ENCODE results near the gene GLI1. TPM values are rescaled to one million over a fixed set of nuclear protein-coding genes. Genes with fewer than 3 reads are reported as not detected.

GLI1 gene
- total RNA-seq, 1 donor from 2014 or later, result 5.8 TPM

- H3K4me3 Mint-ChIP-seq (ENCODE audit: unreplicated experiment), result peak within 1 kb of the TSS; percentile 62
- no peaks in the 10 kb centered on the region for H3K9me3 ChIP-seq (ENCODE audit: insufficient read depth, low read depth, low read length)
- H3K4me1 ChIP-seq (ENCODE audit: insufficient read depth, low read length), result peaks cover 13% of the 10 kb centered on the region
- H3K36me3 Mint-ChIP-seq (ENCODE audit: low read depth, unreplicated experiment), result peaks cover 4% of the 10 kb centered on the region
- no peak within 1 kb of the TSS for H3K27ac Mint-ChIP-seq (ENCODE audit: unreplicated experiment)
- H3K4me1 Mint-ChIP-seq (ENCODE audit: low read depth, unreplicated experiment), result peaks cover 31% of the 10 kb centered on the region
- no peaks in the 10 kb centered on the region for H4K20me1 ChIP-seq (ENCODE audit: insufficient read depth, low read length)
- H3K36me3 ChIP-seq (ENCODE audit: insufficient read depth, low read length), result no peaks in the 10 kb centered on the region
- peaks cover 31% of the 10 kb centered on the region for H3K27me3 ChIP-seq (ENCODE audit: insufficient read depth, low read length)
- peaks cover 34% of the 10 kb centered on the region for H3K27me3 Mint-ChIP-seq (ENCODE audit: low read depth, unreplicated experiment)
- no peak within 1 kb of the TSS for H3K4me3 ChIP-seq (ENCODE audit: insufficient read depth, low read depth, low read length)
- H3K9ac ChIP-seq (ENCODE audit: low read length), result no peak within 1 kb of the TSS
- no peak for FAIRE-seq
- H3K27ac ChIP-seq (ENCODE audit: low read depth, low read length), result no peak within 1 kb of the TSS
- no peak for DNase-seq (ENCODE audit: low read depth)
- peaks cover 7% of the 10 kb centered on the region for H3K9me3 Mint-ChIP-seq (ENCODE audit: unreplicated experiment)
- TF ChIP-seq EZH2 (IDR thresholded peaks at IDR 0.05; ENCODE audit: insufficient read depth, low read length) (no peak), CTCF (IDR thresholded peaks at IDR 0.05; ENCODE audit: insufficient read depth, low read depth, low read length) (no peak)
- no peaks in the 10 kb centered on the region for H3K79me2 ChIP-seq (ENCODE audit: insufficient read depth, low read length)
- no peak within 1 kb of the TSS for H2AFZ ChIP-seq (ENCODE audit: low read depth, low read length)
- peak within 1 kb of the TSS; percentile 2 for H3K4me2 ChIP-seq (ENCODE audit: low read length)
Observed at GRCh38 chr12:57479376-57480115, 20.0 kb downstream of the GLI1 start, which contains the start of gene ARHGAP9. Gene ARHGAP9, minus strand, starts transcription at chr12:57479866. Its CDS starts 460 bp downstream, at chr12:57479406.

- Histone ChIP-seq H2AFZ (ENCODE audit: low read depth, low read length) (no peak overlapping the region), H3K4me2 (ENCODE audit: low read length) (no peak overlapping the region), H3K27ac (ENCODE audit: low read depth, low read length) (no peak overlapping the region), H4K20me1 (ENCODE audit: insufficient read depth, low read length) (no peaks in the 10 kb centered on the region), H3K79me2 (ENCODE audit: insufficient read depth, low read length) (no peaks in the 10 kb centered on the region), H3K9me3 (ENCODE audit: insufficient read depth, low read depth, low read length) (no peaks in the 10 kb centered on the region), H3K4me1 (ENCODE audit: insufficient read depth, low read length) (peaks cover 4% of the 10 kb centered on the region), H3K9ac (ENCODE audit: low read length) (no peak overlapping the region), H3K4me3 (ENCODE audit: insufficient read depth, low read depth, low read length) (no peak overlapping the region), H3K27me3 (ENCODE audit: insufficient read depth, low read length) (peaks cover 11% of the 10 kb centered on the region), H3K36me3 (ENCODE audit: insufficient read depth, low read length) (no peaks in the 10 kb centered on the region)
- Mint-ChIP-seq H3K4me3 (ENCODE audit: unreplicated experiment) (no peak overlapping the region), H3K27me3 (ENCODE audit: low read depth, unreplicated experiment) (peaks cover 19% of the 10 kb centered on the region), H3K4me1 (ENCODE audit: low read depth, unreplicated experiment) (peaks cover 31% of the 10 kb centered on the region), H3K27ac (ENCODE audit: unreplicated experiment) (peak overlapping the region; percentile 20), H3K36me3 (ENCODE audit: low read depth, unreplicated experiment) (no peaks in the 10 kb centered on the region), H3K9me3 (ENCODE audit: unreplicated experiment) (peaks cover 4% of the 10 kb centered on the region)
- TF ChIP-seq CTCF (IDR thresholded peaks at IDR 0.05; ENCODE audit: insufficient read depth, low read depth, low read length) (no peak), EZH2 (IDR thresholded peaks at IDR 0.05; ENCODE audit: insufficient read depth, low read length) (no peak)
- FAIRE-seq (no peak), DNase-seq (ENCODE audit: low read depth) (no peak)
Observed at GRCh38 chr12:57481671-57482070, 22.1 kb downstream of the GLI1 start.

GRCh38 chr12:57483466-57483865 lies 23.9 kb downstream of the GLI1 start:
- H3K4me1 Mint-ChIP-seq (ENCODE audit: low read depth, unreplicated experiment), result peaks cover 22% of the 10 kb centered on the region
- H3K27ac ChIP-seq (ENCODE audit: low read depth, low read length), result no peak overlapping the region
- DNase-seq (ENCODE audit: low read depth), result peak; percentile 80
- no peak for FAIRE-seq
- peaks cover 4% of the 10 kb centered on the region for H3K9me3 Mint-ChIP-seq (ENCODE audit: unreplicated experiment)
- H4K20me1 ChIP-seq (ENCODE audit: insufficient read depth, low read length), result peaks cover 2% of the 10 kb centered on the region
- H3K79me2 ChIP-seq (ENCODE audit: insufficient read depth, low read length), result peaks cover 8% of the 10 kb centered on the region
- peaks cover 9% of the 10 kb centered on the region for H3K27me3 ChIP-seq (ENCODE audit: insufficient read depth, low read length)
- peaks cover 3% of the 10 kb centered on the region for H3K36me3 Mint-ChIP-seq (ENCODE audit: low read depth, unreplicated experiment)
- TF ChIP-seq CTCF (IDR thresholded peaks at IDR 0.05; ENCODE audit: insufficient read depth, low read depth, low read length) (no peak), EZH2 (IDR thresholded peaks at IDR 0.05; ENCODE audit: insufficient read depth, low read length) (no peak)
- no peaks in the 10 kb centered on the region for H3K9me3 ChIP-seq (ENCODE audit: insufficient read depth, low read depth, low read length)
- H3K9ac ChIP-seq (ENCODE audit: low read length), result peak overlapping the region; percentile 30
- peaks cover 4% of the 10 kb centered on the region for H3K4me1 ChIP-seq (ENCODE audit: insufficient read depth, low read length)
- H3K4me3 ChIP-seq (ENCODE audit: insufficient read depth, low read depth, low read length), result no peak overlapping the region
- H3K4me3 Mint-ChIP-seq (ENCODE audit: unreplicated experiment), result no peak overlapping the region
- peaks cover 8% of the 10 kb centered on the region for H3K27me3 Mint-ChIP-seq (ENCODE audit: low read depth, unreplicated experiment)
- peak overlapping the region; percentile 75 for H3K27ac Mint-ChIP-seq (ENCODE audit: unreplicated experiment)
- no peaks in the 10 kb centered on the region for H3K36me3 ChIP-seq (ENCODE audit: insufficient read depth, low read length)
- H2AFZ ChIP-seq (ENCODE audit: low read depth, low read length), result peak overlapping the region; percentile 21
- H3K4me2 ChIP-seq (ENCODE audit: low read length), result peak overlapping the region; percentile 42

Measured in astrocyte (in vitro differentiated cells and primary cell).